Breast epithelium (tissue), 4 donors: ENCODE data around the gene EMC10. TPM values are rescaled to one million over a fixed set of nuclear protein-coding genes. Genes with fewer than 3 reads are reported as not detected.
"Not testable (repeated sequence)": the region's sequence is repeated elsewhere in the genome, so short reads cannot be mapped to it uniquely, and the experiment has no call there.

ENCODE experiments used
- DNase-seq, 2 donors: peaks; one replicate each; pipeline ENCODE4 v3.0.0-alpha.2; 2019; ENCODE audit warnings: low spot score in 2 of 2
- H3K27ac ChIP-seq, 2 donors: fragments of 200-600 bp; sonication (generic) in 1 of 2; one replicate each; pipeline ENCODE4 v1.5.1; 2016 to 2019; ENCODE audit warnings: mild to moderate bottlenecking in 1 of 2
- H3K27me3 ChIP-seq, 2 donors: fragments of 200-600 bp; sonication (generic) in 1 of 2; one replicate each; pipeline versions ENCODE4 v1.5.1 to v1.6.0; 2017 to 2019; ENCODE audit warnings: control low read depth in 1 of 2, mild to moderate bottlenecking in 1 of 2
- H3K36me3 ChIP-seq: fragments of 200-600 bp; one replicate; pipeline ENCODE4 v1.5.1; 2019
- H3K4me1 ChIP-seq, 2 donors: fragments of 200-600 bp; sonication (generic); one replicate each; pipeline ENCODE4 v1.5.1; 2016 to 2019; ENCODE audit warnings: control low read depth in 1 of 2
- H3K4me3 ChIP-seq, 3 donors: fragments of 200-600 bp; sonication (generic); 1 replicate in 2 of 3; 2 replicates in 1 of 3; pipeline ENCODE4 v1.5.1; 2016 to 2019; ENCODE audit warnings: mild to moderate bottlenecking in 3 of 3, moderate library complexity in 2 of 3
- H3K9me3 ChIP-seq, 2 donors: fragments of 200-600 bp; sonication (generic) in 1 of 2; one replicate each; pipeline ENCODE4 v1.5.1; 2016 to 2019; ENCODE audit warnings: control low read depth in 1 of 2
- POLR2A ChIP-seq: fragments of 450-650 bp; IDR thresholded peaks from one replicate; pipeline ENCODE4 v1.6.1; 2016; ENCODE audit warnings: antibody characterized with exemption, mild to moderate bottlenecking, moderate library complexity
- POLR2AphosphoS5 ChIP-seq, 3 donors: sonication (generic); formaldehyde crosslinking; IDR thresholded peaks; one replicate each; pipeline ENCODE4 v1.6.1; 2017; ENCODE audit warnings: antibody characterized with exemption in 3 of 3
- intact Hi-C: fragments of 100-400 bp; cut with DNase I; formaldehyde crosslinking; loops from one replicate; pipeline ENCODE4 v1.15.1; 2023; ENCODE audit warnings: low total_unique reads
- total RNA-seq, 3 donors: library from RNA; depleted of rRNA; stranded (reverse); fragments of >200 nt; gene quantifications; one replicate each; pipeline ENCODE4 v1.1.0, GENCODE V29; 2016
- TF ChIP-seq, protein P1 (sequence below), 3 donors: fragments of 450-650 bp; IDR thresholded peaks; one replicate each; pipeline ENCODE4 v1.5.1; 2016 to 2017; ENCODE audit warnings: antibody characterized with exemption in 3 of 3, mild to moderate bottlenecking in 3 of 3, moderate library complexity in 3 of 3

EMC10 gene
- total RNA-seq, 3 donors from 2014 or later, result 38.0 to 78.2 (median 64.6) TPM

DNA sequence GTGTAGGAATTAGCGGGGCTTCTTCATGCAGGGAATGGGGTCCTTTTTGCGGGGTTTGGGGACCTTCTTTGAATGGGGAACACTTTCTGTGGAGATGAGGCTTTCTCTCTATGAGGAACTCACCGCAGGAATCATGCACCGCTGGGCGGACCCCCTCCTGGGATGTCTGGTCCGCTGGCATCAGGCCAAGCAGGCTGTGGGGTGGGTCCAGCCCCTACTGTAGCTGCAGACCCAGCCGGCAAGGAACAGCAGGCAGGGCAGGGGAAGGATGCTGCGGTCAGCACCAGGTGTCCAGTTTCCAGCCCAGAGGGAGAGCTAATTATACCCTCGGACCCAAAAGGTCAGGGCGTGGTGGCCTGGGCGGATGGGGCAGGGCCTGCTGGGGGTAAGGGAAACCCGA is 41.8 kb upstream of the EMC10 start:
- no peak for TF ChIP-seq POLR2AphosphoS5 (IDR thresholded peaks at IDR 0.05)
- TF ChIP-seq POLR2A, result no peak
- TF ChIP-seq, protein P1, sequence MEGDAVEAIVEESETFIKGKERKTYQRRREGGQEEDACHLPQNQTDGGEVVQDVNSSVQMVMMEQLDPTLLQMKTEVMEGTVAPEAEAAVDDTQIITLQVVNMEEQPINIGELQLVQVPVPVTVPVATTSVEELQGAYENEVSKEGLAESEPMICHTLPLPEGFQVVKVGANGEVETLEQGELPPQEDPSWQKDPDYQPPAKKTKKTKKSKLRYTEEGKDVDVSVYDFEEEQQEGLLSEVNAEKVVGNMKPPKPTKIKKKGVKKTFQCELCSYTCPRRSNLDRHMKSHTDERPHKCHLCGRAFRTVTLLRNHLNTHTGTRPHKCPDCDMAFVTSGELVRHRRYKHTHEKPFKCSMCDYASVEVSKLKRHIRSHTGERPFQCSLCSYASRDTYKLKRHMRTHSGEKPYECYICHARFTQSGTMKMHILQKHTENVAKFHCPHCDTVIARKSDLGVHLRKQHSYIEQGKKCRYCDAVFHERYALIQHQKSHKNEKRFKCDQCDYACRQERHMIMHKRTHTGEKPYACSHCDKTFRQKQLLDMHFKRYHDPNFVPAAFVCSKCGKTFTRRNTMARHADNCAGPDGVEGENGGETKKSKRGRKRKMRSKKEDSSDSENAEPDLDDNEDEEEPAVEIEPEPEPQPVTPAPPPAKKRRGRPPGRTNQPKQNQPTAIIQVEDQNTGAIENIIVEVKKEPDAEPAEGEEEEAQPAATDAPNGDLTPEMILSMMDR (IDR thresholded peaks at IDR 0.05), result no peak
- Histone ChIP-seq H3K27ac (no peak overlapping the region), H3K4me3 (no peak overlapping the region), H3K4me1 (peaks cover 0 to 4% of the 10 kb centered on the region in 2 donors), H3K9me3 (no peaks in the 10 kb centered on the region), H3K27me3 (no peaks in the 10 kb centered on the region), H3K36me3 (no peaks in the 10 kb centered on the region)
- intact Hi-C loops, result no loop called here
- no peak for DNase-seq

DNA sequence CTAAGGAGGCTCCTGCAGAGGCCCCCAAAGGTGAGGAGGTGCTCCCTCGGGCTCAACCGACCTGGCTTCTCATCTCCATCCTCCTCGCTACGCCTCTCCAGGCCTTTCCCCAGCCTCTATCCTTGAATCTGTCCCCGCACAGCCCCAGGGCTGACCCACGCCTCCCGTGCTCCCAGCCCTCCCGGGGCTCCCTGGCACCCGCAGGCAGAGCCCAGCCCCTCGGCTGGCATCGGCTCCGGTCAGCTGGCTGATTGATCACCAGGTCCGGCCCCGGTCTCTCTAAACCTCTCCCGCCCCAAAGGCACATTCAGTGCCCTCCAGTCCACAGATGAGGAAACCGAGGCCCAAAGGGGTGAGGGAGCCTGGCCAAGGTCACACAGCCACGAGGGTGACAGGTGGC is 41.1 kb upstream of the EMC10 start:
- H3K27ac ChIP-seq, result no peak overlapping the region
- H3K27me3 ChIP-seq, result no peaks in the 10 kb centered on the region
- no peak for TF ChIP-seq POLR2A
- TF ChIP-seq, protein P1 (IDR thresholded peaks at IDR 0.05), result no peak
- no peak for TF ChIP-seq POLR2AphosphoS5 (IDR thresholded peaks at IDR 0.05)
- no peak overlapping the region for H3K4me3 ChIP-seq
- intact Hi-C loops, result no loop called here
- peaks cover 0 to 4% of the 10 kb centered on the region in 2 donors for H3K4me1 ChIP-seq
- H3K9me3 ChIP-seq, result no peaks in the 10 kb centered on the region
- no peaks in the 10 kb centered on the region for H3K36me3 ChIP-seq
- no peak for DNase-seq

DNA sequence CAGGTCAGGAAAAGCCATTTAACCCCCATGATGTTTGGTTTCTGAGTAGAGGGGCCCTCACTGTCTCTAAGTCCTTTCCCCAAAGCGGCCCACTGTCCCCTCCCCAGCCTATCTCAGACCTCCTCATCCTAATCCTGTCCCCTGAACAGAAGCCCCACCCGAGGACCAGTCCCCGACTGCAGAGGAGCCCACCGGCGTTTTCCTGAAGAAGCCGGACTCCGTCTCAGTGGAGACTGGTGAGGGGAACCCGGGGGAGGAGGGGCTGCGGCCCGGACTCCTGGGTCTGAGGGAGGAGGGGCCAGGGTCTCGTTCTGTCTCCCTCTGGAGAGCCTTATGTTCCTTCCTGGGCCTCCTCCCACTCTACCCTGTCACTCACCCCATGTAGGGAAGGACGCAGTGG is 40.7 kb upstream of the EMC10 start:
- DNase-seq, result no peak
- H3K4me3 ChIP-seq, result no peak overlapping the region
- peaks cover 0 to 4% of the 10 kb centered on the region in 2 donors for H3K4me1 ChIP-seq
- H3K27ac ChIP-seq, result no peak overlapping the region
- H3K9me3 ChIP-seq, result no peaks in the 10 kb centered on the region
- no peaks in the 10 kb centered on the region for H3K27me3 ChIP-seq
- no peaks in the 10 kb centered on the region for H3K36me3 ChIP-seq
- intact Hi-C loops, result no loop called here
- TF ChIP-seq, protein P1 (IDR thresholded peaks at IDR 0.05), result no peak
- TF ChIP-seq POLR2AphosphoS5 (IDR thresholded peaks at IDR 0.05) (no peak), POLR2A (no peak)

DNA sequence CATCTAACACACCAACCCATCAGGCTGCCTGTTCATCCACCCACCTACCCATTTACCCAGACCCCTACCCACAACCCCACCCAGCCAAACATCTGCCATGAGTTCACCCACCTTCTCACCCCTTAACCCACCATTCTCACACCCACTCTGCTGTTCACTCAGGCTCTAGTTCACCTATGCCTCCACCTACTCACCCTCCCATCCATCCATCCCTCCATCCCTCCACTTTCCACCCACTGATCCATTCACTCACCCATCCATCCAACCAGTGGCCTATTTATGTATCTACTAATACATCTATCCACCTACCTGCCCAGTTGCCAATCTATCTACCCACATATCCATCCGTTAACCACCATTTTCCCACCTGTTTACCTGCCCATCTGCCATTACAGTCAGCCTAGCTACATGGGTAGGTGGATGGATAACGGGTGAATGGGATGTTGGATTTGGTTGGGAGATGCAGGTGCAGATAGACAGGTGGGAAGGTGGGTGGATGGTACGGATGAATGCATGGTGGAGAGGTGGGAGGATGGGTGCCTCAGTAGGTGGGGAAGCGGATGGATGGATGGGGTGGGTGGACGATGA is 38.4 kb upstream of the EMC10 start:
- H3K36me3 ChIP-seq, result no peaks in the 10 kb centered on the region
- TF ChIP-seq POLR2A, result no peak
- TF ChIP-seq, protein P1 (IDR thresholded peaks at IDR 0.05), result no peak
- TF ChIP-seq POLR2AphosphoS5 (IDR thresholded peaks at IDR 0.05), result no peak
- intact Hi-C loops, result loop anchor here (2.0 kb wide), 1 partner anchor 21 kb away; no protein-coding TSS in a partner anchor

DNA sequence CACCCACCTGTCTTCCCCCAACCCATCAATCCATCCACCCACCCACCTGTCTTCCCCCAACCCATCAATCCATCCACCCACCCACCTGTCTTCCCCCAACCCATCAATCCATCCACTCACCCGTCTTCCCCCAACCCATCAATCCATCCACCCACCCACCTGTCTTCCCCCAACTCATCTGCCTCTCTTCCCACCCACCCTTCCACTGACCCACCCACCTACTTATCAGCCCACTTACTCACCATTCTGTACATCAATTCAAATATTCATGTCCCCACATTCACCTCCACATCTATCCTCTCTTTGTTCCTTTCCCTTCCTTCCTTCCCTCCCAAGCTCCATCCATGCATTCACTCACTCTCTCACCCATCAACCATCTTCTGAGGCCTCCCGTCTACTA is 37.2 kb upstream of the EMC10 start:
- not testable (repeated sequence) for H3K36me3 ChIP-seq, H3K27me3 ChIP-seq, H3K27ac ChIP-seq, H3K4me3 ChIP-seq, DNase-seq, H3K9me3 ChIP-seq, H3K4me1 ChIP-seq
- intact Hi-C loops, result loop anchor here (2.0 kb wide), 1 partner anchor 22 kb away; no protein-coding TSS in a partner anchor

More for the DNA sequence above, 38.4 kb upstream of the EMC10 start:
- Histone ChIP-seq H3K4me1 (no peaks in the 10 kb centered on the region), H3K9me3 (no peaks in the 10 kb centered on the region), H3K27ac (no peak overlapping the region), H3K27me3 (no peaks in the 10 kb centered on the region), H3K4me3 (no peak overlapping the region)
- DNase-seq, result no peak
